Lower leg skin (tissue), 3 donors: Measurements from ENCODE around the gene BMX.

Experiments
- POLR2A ChIP-seq, 2 donors: fragments of 450-650 bp; IDR thresholded peaks; one replicate each; pipeline ENCODE4 v1.6.1; 2016 to 2017; ENCODE audit warnings: antibody characterized with exemption in 2 of 2, mild to moderate bottlenecking in 1 of 2, moderate library complexity in 1 of 2
- TF ChIP-seq, protein P1 (sequence below), 3 donors: fragments of 450-650 bp; IDR thresholded peaks; one replicate each; pipeline ENCODE4 v1.5.1; 2016; ENCODE audit warnings: antibody characterized with exemption in 3 of 3, mild to moderate bottlenecking in 3 of 3, moderate library complexity in 2 of 3

DNA sequence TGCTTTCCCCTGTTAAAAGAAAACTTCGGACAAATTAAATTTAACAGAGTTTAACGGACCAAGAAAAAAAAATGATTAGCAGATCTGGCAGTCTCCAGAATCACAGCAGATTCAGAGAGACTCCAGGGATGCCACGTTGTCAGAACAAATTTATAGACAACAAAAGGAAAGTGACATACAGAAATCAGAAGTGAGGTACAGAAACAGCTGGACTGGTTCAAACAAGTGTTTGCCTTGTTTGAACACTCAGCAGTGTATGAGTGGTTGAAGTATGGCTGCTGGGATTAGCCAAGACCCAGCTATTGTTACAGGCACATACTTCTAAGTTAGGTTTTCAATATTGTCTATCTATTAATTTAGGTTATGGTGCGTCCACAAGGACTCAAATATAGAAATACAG is 26.6 kb upstream of the BMX start:
- TF ChIP-seq, protein P1, sequence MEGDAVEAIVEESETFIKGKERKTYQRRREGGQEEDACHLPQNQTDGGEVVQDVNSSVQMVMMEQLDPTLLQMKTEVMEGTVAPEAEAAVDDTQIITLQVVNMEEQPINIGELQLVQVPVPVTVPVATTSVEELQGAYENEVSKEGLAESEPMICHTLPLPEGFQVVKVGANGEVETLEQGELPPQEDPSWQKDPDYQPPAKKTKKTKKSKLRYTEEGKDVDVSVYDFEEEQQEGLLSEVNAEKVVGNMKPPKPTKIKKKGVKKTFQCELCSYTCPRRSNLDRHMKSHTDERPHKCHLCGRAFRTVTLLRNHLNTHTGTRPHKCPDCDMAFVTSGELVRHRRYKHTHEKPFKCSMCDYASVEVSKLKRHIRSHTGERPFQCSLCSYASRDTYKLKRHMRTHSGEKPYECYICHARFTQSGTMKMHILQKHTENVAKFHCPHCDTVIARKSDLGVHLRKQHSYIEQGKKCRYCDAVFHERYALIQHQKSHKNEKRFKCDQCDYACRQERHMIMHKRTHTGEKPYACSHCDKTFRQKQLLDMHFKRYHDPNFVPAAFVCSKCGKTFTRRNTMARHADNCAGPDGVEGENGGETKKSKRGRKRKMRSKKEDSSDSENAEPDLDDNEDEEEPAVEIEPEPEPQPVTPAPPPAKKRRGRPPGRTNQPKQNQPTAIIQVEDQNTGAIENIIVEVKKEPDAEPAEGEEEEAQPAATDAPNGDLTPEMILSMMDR (IDR thresholded peaks at IDR 0.05), result no peak
- TF ChIP-seq POLR2A (IDR thresholded peaks at IDR 0.05), result no peak
